Dedifferentiated amniotic fluid mesenchymal stem cell (primary cell): ENCODE results near the gene CFAP91.
"Not testable (repeated sequence)": the region's sequence is repeated elsewhere in the genome, so short reads cannot be mapped to it uniquely, and the experiment has no call there.

Experiments
- DNase-seq: peaks from one replicate; pipeline ENCODE4 v3.0.0-alpha.2; 2016; ENCODE audit errors: extremely low spot score

CFAP91 gene

DNA sequence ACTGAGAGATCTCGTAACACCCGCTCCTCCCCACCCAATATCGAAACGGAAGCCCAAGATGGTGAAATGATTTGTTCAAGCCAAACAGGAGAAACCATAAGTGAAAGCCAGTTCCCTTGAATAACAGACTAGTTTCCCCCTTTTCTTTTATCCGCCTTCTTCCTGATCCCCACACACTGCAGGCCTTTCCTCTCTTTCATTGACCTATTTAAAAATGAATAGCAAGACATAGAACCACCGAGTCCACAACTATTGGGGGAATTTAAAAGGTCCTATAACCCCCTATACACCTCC is 25.2 kb upstream of the CFAP91 start:
- no peak for DNase-seq

DNA sequence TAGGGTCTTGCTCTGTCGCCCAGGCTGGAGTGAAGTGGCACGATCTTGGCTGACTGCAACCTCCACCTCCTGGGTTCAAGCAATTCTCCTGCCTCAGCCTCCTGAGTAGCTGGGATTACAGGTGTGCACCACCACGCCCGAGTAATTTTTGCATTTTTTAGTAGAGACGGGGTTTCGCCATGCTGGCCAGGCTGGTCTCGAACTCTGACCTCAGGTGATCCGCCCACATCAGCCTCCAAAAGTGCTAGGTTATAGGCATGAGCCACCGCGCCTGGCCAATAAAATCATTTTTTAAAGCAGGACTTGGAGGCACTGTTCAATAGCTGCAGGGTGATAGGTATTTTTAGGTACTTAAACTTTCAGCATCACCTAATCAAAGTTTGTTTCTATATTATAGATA is 24.6 kb upstream of the CFAP91 start:
- not testable (repeated sequence) for DNase-seq

DNA sequence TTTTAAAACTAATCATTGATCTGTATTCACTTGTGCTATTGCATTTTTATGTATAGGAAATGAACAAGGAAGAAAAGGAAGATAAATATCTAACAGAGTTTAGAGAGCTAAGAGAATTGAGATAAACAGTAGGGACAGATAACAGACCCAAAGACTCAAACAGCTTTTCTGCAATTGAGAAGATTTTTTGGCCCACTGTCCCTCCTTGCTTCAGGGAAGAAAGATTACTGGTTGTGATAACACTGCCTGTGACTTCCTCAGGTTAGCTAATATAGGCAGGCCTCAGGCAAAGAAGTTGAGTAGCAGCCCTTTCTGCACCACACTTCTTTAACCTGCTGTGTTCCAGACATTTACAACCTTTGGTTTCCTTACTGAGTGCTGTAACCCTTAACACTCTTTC is 22.9 kb upstream of the CFAP91 start:
- no peak for DNase-seq

DNA sequence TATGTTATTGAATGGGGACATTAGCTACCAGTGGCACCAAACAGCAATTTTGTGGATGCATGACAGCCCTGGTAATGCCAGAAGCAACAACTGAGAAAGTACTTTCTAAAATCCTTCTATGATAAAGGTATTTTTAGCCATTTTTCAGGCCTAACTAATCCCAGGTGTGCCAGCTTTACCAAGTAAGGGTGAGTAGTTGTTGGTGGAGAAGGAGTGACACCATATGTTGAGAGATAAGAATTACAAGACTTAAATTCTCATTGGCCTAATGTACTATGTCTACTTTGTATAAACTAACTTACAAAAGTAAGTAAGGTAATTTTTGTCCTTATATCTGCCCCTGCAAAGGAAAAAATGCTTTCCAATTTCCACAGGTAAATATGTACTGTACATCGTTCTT is 21.5 kb upstream of the CFAP91 start:
- peak; percentile 40 for DNase-seq

DNA sequence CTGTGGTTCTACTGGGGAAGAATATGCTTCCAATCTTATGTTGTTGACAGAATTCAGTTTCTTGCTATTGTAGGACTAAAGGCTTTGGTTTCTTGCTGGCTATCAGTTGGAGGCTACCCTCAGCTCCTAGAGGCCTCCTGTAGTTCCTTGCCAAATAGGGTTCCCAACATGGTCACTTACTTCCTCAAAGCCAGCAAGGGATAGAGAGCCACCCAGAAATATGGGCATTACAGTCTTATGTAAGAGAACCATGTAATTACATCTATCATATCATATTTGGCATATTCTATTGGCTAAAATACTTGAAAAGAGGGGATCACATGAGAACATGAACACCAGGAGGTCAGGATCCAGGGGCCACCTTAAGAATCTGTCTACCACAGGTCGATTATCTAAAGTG is 19.4 kb upstream of the CFAP91 start:
- no peak for DNase-seq

DNA sequence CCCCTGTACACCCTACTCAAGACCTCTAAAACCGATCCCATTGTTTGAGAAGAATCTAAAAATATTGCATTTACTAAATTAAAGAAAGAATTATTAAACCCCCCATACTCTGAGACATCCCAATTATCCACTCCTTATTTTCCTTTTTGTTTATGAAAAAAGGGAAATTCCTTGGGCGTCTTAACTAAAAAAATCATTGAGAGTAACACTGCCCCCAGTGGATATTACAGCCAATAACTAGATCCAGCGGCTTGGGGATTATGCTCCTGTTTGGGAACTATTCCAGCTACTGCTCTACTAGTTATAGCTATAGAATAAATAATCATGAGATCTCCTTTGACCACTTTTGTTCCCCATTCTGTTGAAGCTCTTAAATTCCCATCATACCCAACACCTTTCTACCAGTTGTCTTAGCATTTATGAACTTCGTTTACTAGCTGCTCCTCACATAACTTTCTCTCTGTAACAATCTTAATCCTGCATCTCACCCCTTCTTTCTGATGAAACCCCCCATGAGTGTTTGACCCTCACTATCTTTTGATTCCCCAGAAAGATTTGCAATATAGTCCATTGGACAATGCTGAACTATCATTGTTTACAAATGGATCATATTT is 12.7 kb upstream of the CFAP91 start:
- DNase-seq = no peak

DNA sequence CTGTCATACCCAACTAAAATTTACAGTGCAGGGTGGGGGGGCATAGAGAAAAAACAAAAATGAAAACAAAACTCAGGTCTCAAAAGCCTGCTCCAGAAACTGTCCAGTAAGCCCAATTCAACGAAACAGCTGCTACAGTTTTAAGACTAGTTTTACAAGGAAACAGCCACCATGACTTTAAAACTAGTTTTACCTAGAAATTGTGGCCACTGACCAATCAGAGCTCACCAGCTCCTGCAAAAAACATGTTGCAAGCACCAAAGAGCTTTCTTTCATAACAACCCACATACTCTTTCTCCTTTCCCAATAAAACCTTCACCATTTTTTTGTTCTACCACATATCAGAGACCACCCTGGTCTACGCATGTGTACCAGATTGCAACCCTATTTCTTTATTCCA is 7.3 kb upstream of the CFAP91 start:
- no peak for DNase-seq

DNA sequence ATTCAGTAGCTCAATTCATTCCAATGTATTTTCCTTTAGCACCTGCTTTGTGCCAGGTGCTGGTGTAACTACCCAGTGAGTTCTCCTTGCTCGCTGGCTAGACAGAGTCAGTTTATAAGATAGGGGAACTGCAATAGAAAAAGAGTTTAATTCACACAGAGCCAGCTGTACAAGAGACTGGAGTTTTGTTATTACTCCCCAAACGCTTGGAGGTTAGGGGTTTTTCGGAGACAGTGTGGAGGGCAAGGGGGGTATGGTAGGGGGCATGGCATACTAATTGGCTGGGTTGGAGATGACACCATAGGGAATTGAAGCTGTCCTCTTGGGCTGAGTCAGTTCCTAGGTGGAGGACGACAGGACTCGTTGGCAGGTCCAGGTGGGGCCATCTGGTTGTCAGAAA is 5.4 kb upstream of the CFAP91 start:
- DNase-seq = no peak

DNA sequence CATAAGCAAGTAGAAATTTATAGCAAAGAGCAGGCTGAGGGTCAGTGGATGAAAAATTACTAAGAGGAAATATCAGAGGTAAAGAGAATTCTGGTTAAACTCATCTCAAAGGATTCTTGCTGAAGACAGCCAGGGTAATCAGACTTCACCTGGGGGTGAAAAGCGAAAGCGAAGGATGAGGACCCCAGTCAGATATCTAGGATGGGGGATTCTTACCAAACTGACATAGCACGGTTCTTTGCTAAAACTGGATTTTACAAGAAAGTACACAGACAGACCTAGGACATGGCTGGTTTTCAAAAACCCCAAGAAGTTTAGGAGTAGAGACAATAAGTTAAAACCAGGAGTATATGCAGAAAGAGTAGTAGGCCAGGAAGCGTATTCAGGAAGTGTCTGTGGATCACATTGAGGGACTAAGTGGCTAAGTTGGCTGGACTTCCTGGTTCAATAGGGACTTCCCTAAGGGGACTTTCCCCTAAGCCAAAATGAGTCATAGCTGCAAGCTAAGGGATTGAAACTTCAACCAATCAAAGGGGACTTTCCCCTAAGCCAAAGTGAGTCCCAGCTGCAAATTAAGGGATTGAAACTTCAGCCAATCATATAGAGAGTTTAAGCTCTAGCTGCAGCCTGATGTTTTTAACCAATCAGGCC is 2.4 kb upstream of the CFAP91 start:
- DNase-seq = no peak

DNA sequence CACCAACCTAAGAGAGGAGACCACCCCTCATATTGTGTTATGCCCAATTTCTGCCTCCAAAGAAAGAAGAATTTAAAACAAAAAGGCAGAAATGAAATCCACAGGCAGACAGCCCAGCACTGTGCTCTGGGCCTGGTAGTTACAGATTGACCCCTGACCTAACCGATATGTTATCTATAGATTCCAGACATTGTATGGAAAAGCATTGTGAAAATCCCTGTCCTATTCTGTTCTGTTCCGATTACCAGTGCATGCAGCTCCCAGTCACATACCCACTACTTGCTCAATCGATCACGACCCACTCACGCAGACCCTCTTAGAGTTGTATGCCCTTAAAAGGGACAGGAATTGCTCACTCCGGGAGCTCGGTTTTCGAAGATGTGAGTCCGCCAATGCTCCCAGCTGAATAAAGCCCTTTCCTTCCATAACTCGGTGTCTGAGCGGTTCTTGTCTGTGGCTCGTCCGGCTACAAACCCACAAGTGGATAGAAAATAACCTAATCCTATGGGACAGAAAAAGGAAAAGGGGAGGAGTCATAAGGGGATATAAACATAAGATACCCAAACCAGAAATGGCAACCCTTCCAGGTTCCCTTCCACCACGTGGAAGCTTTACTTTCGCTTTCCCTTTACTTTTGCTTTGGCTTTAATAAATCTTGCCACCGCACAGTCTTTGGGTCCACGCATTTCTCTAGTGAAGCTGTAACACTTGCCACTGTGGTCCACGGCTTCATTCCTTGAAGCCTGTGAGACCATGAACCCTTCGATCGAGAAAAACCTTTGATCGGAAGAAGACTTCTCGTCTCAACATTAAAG is 1.7 kb upstream of the CFAP91 start:
- DNase-seq = no peak

DNA sequence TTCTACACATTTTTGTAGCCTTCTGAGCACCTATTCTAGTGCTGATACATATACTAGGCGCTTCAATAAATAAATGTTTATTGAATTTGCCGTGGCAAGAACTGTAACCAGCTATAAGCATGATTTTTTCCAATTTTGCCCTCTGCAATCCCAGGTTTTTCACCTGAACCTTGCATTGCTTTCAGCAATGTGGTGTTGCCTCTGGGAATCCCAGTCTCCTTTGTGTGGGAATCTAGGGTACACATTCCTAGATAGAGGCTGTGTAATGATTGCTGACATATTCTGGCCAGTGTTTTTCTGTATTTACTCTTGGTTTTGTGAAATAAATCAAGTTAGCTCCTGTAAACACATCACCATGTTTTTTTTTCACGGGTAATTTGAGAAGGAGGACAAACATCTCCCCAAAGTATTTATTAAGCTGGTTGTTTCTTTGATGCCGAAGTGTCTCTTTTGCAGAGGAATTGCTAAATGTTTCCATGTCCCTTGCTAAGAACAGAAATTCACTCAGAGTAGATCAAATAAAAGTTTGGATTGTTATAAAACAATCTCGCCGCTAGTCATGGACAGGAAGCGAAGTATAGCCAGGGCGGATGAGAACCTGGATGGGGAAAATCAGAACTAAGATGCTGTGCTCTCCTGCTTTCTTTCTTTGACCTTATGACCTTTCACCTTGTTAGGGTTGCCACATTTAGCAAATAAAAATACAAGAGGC is 1.2 kb downstream of the CFAP91 start:
- DNase-seq = no peak

DNA sequence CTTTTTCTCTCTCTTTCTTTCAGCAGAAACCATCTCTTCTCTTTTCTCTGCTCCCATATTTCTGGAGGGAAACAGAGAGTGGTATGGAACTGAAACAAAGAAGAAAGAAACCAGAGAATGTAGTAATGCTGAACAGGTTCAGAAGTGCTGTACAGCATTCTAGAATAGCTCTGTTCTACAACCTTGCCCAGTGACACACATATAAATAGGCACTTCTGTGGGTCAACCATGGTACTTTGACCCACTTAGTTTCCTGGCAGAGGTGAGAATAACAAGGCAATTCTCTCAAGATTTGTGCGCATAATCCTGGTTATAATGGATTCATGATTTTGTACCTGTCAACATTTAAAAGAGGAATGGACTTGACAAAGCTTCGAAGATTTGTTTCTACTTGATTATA is 12.3 kb downstream of the CFAP91 start:
- DNase-seq = no peak

DNA sequence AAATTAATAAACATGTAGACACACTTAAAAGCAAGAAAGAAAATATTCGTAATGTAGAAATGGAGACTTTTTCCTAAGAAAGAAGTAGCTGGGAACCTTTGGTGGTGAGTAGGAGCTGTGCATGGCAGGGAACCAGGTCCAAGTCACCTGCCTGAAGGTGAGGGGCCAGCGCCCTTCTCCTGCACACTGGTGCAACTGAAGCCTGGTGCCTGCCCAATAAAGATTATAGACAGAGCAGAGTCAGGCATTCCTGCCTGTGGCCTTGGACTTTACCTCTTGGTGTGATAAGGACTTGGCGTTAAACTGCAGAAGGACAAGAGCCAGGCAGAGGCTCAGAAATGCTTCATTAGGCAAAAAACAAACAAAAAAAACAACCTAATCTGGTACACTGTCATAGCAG is 14.2 kb downstream of the CFAP91 start:
- no peak for DNase-seq

DNA sequence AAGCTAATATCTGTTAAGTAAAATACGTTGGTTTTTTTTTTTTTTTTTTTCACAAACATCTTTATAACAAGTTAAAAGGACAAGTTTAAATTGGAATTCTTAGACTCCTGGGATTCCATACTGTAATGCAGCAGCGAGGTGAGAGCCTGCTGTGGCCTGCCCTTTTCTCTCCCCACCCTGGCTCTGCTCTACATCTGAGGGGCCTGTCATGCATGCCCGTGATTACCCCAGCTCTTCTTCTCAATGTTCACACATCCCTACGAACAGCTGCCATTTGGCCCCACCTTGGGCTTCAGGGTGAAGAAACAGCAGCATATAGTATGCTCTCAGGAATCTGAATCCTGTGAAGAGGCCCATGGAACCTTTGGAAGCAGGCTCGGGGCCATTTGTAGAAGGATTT is 14.7 kb downstream of the CFAP91 start:
- no peak for DNase-seq

DNA sequence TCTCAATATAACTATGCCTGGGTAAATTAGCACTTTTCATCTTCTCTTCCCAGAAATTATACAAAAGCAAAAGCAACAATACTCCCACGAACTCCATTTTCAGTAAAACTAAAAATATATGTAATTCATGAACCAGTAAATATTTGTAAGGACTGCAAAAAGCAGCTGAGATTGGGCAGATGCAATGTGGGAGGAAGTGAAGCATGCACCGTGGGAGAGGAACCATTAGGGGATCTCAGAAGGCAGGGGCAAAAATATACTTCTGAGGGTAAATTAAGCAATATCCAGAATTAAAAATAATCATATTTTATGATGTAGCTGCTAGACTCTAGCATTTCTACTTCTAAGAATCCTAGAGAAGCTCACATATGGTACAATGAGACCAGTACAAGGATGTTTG is 20.2 kb downstream of the CFAP91 start:
- no peak for DNase-seq

DNA sequence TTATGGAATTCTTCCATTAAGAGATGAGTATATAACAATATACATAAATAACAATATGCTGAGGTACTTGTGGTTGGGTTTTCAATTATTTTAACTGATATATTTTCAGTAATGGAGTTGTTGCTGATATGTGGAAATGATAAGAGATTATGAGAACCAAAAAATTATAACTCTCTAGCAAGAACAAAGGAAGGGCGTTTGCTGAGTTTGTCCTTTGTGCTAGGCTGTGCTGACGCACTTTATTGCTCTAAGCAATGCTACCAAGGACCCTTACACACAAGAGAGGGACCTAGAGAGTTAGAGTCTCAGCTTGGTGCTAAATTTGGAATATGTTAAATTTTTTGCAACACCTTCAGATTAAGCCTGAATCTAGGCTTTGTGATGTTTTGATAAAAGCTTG is 24.1 kb downstream of the CFAP91 start:
- no peak for DNase-seq

DNA sequence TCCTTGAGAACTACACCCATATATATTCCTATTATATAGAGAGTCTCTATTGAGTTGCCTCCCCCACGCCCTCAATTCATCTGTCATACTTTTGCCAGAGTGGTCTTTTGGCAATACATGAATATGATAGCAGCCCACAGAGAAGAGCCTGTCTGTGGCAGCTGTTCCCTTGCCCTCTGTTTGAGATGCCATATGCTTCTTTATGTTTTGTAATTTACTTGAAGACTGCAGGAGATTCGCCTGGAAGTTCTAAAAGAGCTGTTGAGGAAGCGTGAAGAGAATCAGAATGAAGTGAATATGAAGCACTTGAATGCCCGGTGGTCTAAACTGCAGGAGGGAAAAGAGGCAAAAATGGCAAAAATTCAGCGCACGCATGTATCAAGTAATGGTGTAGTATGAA is 27.2 kb downstream of the CFAP91 start:
- no peak for DNase-seq

DNA sequence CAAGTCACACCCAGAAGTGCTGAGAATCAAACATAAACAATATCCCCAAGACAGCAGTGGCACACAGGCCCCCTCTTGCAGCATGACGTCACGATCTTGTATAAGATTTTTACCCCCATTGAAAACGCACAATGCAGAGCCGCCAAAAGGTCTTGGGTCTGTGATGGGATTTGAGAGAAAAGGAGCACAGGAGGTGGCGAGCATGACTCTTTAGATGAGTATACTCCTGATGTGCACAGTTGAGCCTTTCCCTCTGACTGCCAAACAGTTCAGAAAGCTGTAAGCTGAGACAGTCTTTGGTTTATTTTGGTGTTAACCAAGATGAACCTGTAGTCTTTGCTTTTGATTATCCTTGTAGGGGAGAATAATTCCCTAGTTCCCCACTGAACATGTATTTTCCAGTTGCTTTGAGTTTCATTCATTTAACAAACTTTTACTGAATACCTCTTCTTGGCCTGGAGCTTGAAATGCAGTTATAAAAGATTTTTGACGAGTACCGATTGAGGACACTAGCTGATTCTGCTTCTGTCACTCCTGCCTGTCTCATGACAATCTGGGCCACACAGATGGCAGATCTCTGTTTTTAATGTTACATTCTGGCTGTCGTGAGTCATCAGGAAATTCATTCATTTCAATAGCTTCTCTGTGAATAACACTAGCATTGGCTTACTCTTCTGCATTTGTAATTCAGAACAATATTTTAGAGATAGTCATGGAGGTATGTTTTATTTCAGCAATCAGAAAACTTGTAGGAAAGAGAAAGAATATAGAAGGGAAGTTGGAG is 28.9 kb downstream of the CFAP91 start:
- DNase-seq = no peak

DNA sequence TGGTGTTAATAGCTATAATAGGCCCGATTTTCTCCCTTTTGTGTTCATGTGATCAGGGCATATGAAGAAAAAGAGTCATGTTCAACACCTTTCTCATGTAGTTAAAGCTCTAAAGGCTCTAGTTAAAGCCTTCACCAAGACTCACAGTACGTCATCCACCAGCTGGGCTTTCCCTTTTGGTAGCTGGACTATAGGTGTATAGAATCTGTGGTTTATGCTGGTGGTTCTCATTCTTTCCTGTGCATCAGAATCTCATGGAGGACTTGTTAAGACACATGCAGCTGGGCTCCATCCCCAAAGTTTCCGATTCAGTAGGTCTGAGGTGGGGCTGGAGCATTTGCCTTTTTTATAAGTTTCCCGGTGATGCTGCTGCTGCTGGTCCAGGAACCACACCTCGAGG is 31.0 kb downstream of the CFAP91 start:
- DNase-seq = no peak

DNA sequence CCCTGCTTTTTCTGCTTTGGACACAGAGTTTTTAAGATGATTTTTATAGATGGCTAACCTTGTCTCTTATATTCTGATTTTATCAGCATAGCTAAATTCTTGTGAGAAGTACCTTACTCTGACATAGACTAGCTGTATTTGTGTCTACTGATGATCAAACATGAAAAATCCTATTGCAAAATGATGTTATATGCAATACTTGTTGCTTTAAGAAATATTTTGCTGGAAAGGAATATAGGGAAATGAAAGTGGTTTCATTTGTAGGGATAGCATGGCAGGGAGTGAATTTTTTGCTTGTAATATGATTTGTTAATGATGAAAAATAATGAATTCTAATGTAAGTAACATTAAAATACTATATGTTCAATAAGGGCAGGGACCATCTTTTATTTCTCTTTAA is 35.9 kb downstream of the CFAP91 start:
- no peak for DNase-seq

DNA sequence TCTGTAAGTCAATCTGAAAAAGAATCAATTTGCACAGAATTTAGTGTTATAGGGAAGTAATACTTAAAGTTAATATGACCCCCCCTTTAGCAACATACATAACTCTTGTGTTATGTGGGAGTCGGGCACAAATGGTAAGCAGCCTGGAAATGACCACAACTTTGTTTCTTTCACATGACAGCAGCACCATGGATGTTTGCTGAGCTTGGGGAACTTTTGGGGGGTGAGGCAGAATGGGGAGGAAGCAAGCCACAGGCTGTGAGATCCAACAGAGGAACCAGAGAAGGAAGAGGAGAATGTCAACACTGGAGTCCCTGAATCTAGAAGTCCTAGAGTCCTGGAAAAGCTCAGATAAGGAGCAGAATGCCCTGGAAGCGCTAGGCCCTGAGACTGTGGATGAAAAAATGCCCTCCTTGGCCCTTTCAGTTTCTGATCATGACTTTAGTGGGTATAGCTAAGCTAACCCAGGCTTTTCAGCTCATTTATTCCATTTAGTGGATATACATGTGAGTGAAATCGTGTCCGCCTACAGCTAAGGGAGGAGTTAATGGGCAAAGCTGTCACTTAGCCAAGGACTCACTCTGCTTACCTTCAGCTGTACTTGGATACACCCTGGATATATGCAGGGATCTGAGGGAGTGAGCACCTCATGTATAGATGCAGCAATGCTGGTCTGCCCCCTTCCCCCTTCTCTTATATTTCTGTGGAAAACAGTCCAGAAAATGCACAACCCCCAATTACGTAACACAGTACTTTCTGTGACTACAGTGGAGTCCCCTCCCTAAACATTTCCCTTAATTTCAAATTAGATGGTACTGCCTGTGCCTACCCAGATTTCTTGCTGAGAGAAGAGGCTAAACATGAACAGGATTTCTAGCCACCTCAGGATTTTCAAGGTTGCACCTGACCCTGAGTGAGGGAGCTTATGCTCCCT is 39.1 kb downstream of the CFAP91 start:
- DNase-seq = no peak
